ENCODE measurements around the gene HDHD2.

DNA sequence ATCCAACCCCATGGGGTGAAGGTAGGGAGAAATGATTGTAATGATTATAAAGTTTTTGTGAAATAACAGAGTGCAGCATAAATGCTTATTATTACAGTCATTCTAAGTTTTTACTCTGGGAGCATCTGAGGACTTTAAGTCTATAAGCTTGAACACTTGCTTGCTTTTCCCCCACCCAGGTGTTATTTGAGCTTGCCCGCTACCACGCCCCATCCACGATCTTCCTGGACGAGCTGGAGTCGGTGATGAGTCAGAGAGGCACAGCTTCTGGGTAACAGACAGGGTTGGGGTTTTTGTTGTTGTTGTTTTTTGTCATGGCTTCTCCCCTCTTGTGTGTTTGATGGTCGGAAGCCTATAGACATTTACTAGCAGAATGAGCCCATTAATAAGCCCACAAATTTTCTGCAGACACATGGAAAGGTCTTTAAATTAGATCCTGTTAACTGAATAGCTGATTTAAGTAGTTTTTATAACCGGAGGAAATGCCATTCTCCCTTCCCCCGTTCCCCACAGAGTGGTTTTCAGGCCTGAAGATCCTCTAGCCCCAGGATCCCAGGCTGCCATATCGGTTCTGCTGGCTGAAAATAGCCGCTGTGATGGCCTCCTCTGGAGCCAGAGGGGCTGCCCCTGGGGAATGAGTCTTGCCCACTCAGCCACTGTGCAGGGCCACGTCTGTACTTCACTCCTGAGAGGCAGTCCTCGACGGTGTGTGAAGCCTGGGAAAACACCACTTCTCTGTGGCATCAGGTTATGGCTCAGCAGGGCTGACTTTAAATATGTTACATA is 75.0 kb downstream of the HDHD2 start:
- no peak for TF ChIP-seq YY1 (IDR thresholded peaks at IDR 0.05; ENCODE audit: insufficient read depth, insufficient read length)
- TF ChIP-seq ZNF274 (IDR thresholded peaks at IDR 0.05; ENCODE audit: low read depth, low read length) = no peak
- no peak for TF ChIP-seq SUZ12 (IDR thresholded peaks at IDR 0.05; ENCODE audit: extremely low read depth, insufficient read depth, insufficient read length)

All from NT2/D1 (cell line).